ENCODE results near the gene TRPM3.

DNA sequence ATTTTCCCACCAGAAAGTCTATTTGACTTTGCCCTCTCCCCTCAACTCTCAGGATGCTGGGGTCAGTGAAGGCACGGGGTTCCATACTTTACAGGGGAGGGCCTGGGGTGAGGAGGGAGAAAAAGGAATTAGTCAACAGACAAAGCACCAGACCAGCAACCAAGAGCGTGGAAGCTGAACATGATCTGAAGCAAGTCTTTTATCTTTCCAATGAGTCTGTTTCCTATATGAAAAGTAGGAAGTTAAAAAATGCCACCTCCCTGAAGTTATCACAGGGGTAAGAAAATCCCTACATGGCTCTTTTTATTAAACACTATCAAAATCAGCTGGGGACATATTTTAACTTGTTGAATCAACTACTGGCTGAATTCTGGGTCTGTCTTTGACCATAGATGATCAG, 337.0 kb downstream of the TRPM3 start:
- TF ChIP-seq, protein P1, sequence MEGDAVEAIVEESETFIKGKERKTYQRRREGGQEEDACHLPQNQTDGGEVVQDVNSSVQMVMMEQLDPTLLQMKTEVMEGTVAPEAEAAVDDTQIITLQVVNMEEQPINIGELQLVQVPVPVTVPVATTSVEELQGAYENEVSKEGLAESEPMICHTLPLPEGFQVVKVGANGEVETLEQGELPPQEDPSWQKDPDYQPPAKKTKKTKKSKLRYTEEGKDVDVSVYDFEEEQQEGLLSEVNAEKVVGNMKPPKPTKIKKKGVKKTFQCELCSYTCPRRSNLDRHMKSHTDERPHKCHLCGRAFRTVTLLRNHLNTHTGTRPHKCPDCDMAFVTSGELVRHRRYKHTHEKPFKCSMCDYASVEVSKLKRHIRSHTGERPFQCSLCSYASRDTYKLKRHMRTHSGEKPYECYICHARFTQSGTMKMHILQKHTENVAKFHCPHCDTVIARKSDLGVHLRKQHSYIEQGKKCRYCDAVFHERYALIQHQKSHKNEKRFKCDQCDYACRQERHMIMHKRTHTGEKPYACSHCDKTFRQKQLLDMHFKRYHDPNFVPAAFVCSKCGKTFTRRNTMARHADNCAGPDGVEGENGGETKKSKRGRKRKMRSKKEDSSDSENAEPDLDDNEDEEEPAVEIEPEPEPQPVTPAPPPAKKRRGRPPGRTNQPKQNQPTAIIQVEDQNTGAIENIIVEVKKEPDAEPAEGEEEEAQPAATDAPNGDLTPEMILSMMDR (IDR thresholded peaks at IDR 0.05 in 4 of 5, conservative IDR thresholded peaks at IDR 0.05 in 1 of 5): no peak
- TF ChIP-seq POLR2A (IDR thresholded peaks at IDR 0.05): no peak

Measured in gastrocnemius medialis (tissue), 4 donors.